Activated T-helper 1 cell treated with anti-CD3 and anti-CD28 coated beads, Interleukin-12 subunit alpha, Interleukin-12 subunit beta, Interleukin-2, Interleukin-4 antibody, amounts not matched to agents 30 ng/mL and 10 ng/mL and 1 ng/mL, durations not matched to agents 14 hours and 24 hours and 36 hours (primary cell): ENCODE measurements around the gene TMTC2. TPM values are rescaled to one million over a fixed set of nuclear protein-coding genes. Genes with fewer than 3 reads are reported as not detected.

ENCODE experiments used
- DNase-seq: peaks from one replicate; pipeline ENCODE4 v3.0.0; 2021; ENCODE audit warnings: low spot score
- H3K27ac Mint-ChIP-seq: one replicate; pipeline ENCODE4 v1.8.0; 2021; ENCODE audit warnings: mild to moderate bottlenecking, mixed read lengths
- H3K27me3 Mint-ChIP-seq: one replicate; pipeline ENCODE4 v1.8.0; 2022; ENCODE audit warnings: mild to moderate bottlenecking, moderate library complexity, mixed read lengths; ENCODE audit not compliant: insufficient read depth
- H3K36me3 Mint-ChIP-seq: one replicate; pipeline ENCODE4 v1.8.0; 2021; ENCODE audit warnings: low read depth, mixed read lengths
- H3K4me1 Mint-ChIP-seq: one replicate; pipeline ENCODE4 v1.8.0; 2021; ENCODE audit warnings: low read depth, mixed read lengths
- H3K4me3 Mint-ChIP-seq: one replicate; pipeline ENCODE4 v1.8.0; 2021; ENCODE audit warnings: mild to moderate bottlenecking, moderate library complexity, mixed read lengths
- H3K9me3 Mint-ChIP-seq: one replicate; pipeline ENCODE4 v1.8.0; 2021; ENCODE audit warnings: mixed read lengths
- intact Hi-C: fragments of 100-400 bp; cut with micrococcal nuclease; formaldehyde crosslinking; loops from one replicate; pipeline ENCODE4 v1.15.1; 2024
- total RNA-seq: library from RNA; stranded (reverse); gene quantifications from 2 replicates; pipeline ENCODE4 v1.2.3, GENCODE V29; 2022

TMTC2 gene
- total RNA-seq, 1 donor from 2014 or later = 2.6 TPM

DNA sequence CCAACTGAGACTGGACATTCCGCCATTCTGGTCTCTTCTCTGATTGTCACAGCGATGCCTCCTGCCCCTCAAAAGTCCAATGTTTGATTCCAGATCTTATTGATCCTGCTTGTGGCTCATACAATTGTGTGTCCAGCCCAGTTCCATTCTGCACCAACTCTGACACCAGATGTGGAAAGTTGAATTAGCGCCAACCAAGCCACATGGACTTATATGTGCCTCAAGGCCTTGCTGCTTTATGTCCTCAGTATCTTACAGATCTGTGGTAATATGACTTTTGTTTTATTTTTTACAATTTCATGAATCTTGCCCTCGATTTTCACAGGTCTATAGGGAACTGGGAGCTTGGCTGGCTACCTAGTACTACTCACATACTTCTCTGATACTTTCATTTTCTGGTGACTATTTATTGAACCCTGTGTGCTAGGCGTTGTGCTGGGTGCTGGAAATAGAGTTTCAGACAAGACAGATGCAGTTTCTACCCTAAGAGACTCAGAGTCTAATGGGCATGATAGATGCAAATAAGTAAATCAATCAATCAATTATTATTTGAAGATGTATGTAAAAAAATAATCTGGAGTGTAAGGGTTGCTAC is 472.0 kb downstream of the TMTC2 start:
- DNase-seq = no peak
- Mint-ChIP-seq H3K9me3 (no peaks in the 10 kb centered on the region), H3K4me1 (no peaks in the 10 kb centered on the region), H3K27ac (no peak overlapping the region), H3K27me3 (no peaks in the 10 kb centered on the region), H3K36me3 (no peaks in the 10 kb centered on the region), H3K4me3 (no peak overlapping the region)
- intact Hi-C loops = no loop called here

DNA sequence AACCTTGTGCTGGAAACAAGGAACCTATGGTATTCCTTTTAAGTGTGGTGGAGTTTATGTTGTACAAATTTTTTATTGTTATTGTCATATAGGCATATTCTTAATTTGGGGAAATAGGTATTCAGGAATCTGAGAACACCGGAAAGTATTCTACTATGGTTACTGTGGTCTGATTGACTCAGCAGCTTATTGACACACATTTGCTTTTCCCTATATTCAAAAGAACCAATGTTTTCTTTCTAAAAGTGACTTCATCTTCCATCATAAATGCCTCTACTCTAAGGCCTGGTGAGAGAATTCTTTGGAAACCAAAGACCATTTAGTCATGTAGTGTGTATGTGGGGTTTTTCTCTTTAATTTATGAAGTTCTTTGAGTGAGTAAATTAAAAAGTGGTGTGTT is 474.8 kb downstream of the TMTC2 start:
- H3K27ac Mint-ChIP-seq = no peak overlapping the region
- H3K36me3 Mint-ChIP-seq = no peaks in the 10 kb centered on the region
- H3K4me1 Mint-ChIP-seq = no peaks in the 10 kb centered on the region
- H3K4me3 Mint-ChIP-seq = no peak overlapping the region
- H3K9me3 Mint-ChIP-seq = no peaks in the 10 kb centered on the region
- DNase-seq = no peak
- no peaks in the 10 kb centered on the region for H3K27me3 Mint-ChIP-seq
- intact Hi-C loops = no loop called here

DNA sequence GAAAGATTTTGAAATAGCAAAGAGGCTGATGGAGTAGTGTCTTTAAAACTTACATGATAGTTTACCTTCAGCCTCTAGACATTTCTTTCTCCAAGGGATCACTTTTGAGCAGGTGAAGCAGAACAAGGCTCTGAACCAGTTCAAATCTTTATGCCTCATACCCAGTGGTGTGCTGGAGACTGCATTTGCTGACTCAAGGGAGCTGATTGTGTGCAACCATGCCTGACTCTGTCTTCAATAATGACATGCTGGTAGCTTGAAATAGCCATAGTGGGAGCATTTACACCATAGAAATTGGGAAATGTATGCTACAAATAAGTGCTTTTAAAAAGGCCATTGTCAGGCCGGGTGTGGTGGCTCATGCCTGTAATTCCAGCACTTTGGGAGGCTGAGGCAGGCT is 482.0 kb downstream of the TMTC2 start:
- no peak for DNase-seq
- Mint-ChIP-seq H3K9me3 (no peaks in the 10 kb centered on the region), H3K36me3 (no peaks in the 10 kb centered on the region), H3K27ac (no peak overlapping the region), H3K27me3 (no peaks in the 10 kb centered on the region), H3K4me1 (no peaks in the 10 kb centered on the region), H3K4me3 (no peak overlapping the region)
- intact Hi-C loops = no loop called here

DNA sequence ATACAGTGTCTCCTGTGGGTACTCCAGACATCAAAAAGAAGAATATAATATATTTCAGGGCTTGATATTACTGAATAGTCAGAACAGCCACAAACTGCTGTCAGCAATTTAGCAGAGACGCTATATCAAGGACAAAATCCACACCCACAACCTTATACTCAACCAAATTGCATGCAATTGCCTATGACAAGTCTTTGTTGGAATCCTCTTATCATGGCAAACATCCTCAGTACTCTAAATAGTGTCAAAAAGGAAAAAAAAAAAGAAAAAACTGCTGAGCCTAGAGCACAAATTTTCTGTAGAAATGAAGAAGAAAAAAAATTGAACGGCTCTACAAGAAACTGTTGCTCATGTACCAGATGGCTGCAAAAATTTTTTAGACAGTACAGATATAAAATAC is 485.7 kb downstream of the TMTC2 start:
- no peaks in the 10 kb centered on the region for H3K4me1 Mint-ChIP-seq
- H3K27ac Mint-ChIP-seq = no peak overlapping the region
- intact Hi-C loops = no loop called here
- no peaks in the 10 kb centered on the region for H3K36me3 Mint-ChIP-seq
- H3K27me3 Mint-ChIP-seq = no peaks in the 10 kb centered on the region
- no peaks in the 10 kb centered on the region for H3K9me3 Mint-ChIP-seq
- no peak for DNase-seq
- H3K4me3 Mint-ChIP-seq = no peak overlapping the region

DNA sequence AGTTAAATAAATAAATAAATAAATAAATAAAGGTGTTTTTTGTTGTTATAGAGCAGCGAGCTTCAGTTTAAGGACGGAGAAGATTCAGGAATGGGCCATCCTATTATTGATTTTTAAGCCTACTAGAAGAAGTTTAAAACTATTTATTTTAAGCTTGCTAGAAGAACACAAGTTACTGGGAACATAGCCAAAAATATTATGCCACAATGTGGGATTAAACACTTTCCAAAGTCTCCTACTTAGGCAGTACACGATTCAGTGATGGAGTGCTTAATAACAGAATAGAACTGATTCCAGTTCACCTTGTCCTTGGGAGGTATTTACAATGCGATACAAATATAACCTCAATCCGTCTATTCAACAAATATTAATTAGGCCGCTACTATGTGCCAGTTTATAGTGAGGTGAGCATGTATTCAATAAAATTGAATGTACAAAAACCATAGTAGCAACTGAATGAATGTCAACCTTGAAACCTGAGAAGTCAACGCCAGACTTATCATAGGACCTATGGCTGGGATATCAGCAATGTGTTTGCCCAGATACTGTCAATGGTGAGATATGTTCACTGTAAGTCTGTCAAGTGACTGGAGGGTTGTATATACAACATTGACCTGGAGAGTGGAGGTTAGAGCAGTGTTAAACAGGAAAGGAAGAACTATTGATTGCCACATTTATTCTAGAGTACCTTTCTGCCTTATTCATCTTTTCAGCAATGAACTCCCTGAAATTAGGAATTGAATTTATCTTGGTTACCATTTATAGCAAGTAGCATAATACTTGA is 486.4 kb downstream of the TMTC2 start:
- no peaks in the 10 kb centered on the region for H3K4me1 Mint-ChIP-seq
- H3K4me3 Mint-ChIP-seq = no peak overlapping the region
- no peak for DNase-seq
- no peaks in the 10 kb centered on the region for H3K36me3 Mint-ChIP-seq
- H3K27ac Mint-ChIP-seq = no peak overlapping the region
- intact Hi-C loops = no loop called here
- no peaks in the 10 kb centered on the region for H3K27me3 Mint-ChIP-seq
- H3K9me3 Mint-ChIP-seq = no peaks in the 10 kb centered on the region

DNA sequence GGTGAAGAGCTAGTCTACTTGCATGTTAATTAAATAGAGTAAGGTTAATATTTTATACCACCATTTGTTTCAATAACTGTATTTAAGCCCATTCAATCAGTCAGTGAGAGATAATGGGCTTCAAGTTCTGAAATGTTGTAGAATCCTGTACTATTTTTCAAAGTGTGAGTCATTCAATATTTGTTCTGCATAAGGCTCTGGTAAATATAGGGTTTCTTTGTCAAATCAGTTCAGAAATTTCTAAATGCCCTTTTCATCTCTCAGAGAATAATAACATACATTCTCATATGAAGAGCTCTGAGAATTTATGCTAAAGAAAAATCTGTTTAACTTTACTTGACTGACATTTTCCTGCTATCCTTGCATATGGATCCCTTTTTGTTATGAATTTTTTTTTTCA is 493.3 kb downstream of the TMTC2 start:
- intact Hi-C loops = no loop called here

DNA sequence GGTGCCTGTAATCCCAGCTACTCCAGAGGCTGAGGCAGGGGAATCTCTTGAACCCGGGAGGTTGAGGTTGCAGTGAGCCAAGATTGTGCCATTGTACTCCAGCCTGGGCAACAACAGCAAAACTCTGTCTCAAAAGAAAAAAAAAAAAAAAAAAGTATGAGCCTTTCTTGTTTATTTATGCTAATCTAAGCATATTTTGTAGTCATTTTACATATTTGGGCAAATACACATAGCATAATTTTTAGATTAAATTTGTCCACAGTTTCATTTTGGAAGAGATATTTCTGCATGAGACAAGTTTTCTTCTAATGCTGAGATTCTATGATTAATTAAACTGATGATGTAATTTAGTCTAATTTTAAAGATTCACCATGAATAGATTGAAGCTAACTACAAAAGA is 494.4 kb downstream of the TMTC2 start:
- no peaks in the 10 kb centered on the region for H3K9me3 Mint-ChIP-seq
- no peak overlapping the region for H3K4me3 Mint-ChIP-seq
- H3K36me3 Mint-ChIP-seq = no peaks in the 10 kb centered on the region
- H3K27ac Mint-ChIP-seq = no peak overlapping the region
- H3K27me3 Mint-ChIP-seq = no peaks in the 10 kb centered on the region
- no peak for DNase-seq
- no peaks in the 10 kb centered on the region for H3K4me1 Mint-ChIP-seq
- intact Hi-C loops = no loop called here

More for the DNA sequence above, 493.3 kb downstream of the TMTC2 start:
- H3K9me3 Mint-ChIP-seq = no peaks in the 10 kb centered on the region
- H3K4me1 Mint-ChIP-seq = no peaks in the 10 kb centered on the region
- H3K27ac Mint-ChIP-seq = no peak overlapping the region
- no peak overlapping the region for H3K4me3 Mint-ChIP-seq
- no peak for DNase-seq
- H3K36me3 Mint-ChIP-seq = no peaks in the 10 kb centered on the region
- H3K27me3 Mint-ChIP-seq = no peaks in the 10 kb centered on the region

DNA sequence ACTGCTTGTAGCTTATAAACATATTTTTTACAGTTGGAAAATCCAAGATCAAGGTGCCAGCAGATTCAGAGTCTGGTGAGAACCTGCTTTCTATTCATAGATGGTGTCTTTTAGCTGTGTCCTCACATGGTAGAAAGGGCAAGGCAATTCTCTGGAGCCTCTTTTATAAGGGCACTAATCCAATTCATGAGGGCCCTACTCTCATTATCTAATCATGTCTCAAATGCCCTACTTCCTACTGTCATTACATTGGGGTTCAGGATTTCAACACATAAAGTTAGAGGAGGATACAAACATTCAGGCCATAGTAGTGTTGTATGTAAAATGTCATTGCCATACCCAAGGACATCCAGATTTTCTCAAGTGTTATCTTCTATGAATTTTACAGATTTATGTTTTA is 496.4 kb downstream of the TMTC2 start:
- H3K27ac Mint-ChIP-seq = no peak overlapping the region
- DNase-seq = no peak
- intact Hi-C loops = no loop called here
- no peaks in the 10 kb centered on the region for H3K4me1 Mint-ChIP-seq
- H3K36me3 Mint-ChIP-seq = no peaks in the 10 kb centered on the region
- H3K4me3 Mint-ChIP-seq = no peak overlapping the region
- H3K9me3 Mint-ChIP-seq = no peaks in the 10 kb centered on the region
- H3K27me3 Mint-ChIP-seq = no peaks in the 10 kb centered on the region
